ENCODE results near the gene E2F4. TPM values are rescaled to one million over a fixed set of nuclear protein-coding genes. Genes with fewer than 3 reads are reported as not detected.
A peak's percentile ranks its signal among the peaks of the same experiment; 100 is the strongest.

The E2F4 gene
- total and polyA plus RNA-seq, 2 experiments from 2014 or later: 70.4 to 72.4 TPM

GRCh38 chr16:67246081-67246755 is 54.3 kb downstream of the E2F4 start:
- Histone ChIP-seq H3K4me3 (peak overlapping the region; percentile 86), H2AFZ (peak overlapping the region; percentile 91), H3K27me3 (peaks cover 28% of the 10 kb centered on the region), H3K79me2 (peaks cover 16% of the 10 kb centered on the region), H3K4me2 (peak overlapping the region; percentile 99), H4K20me1 (ENCODE audit: insufficient read depth, poor library complexity, severe bottlenecking) (no peaks in the 10 kb centered on the region), H3K9me2 (replicated peaks; ENCODE audit: insufficient read depth) (no peaks in the 10 kb centered on the region), H3K27ac (peak overlapping the region; percentile 91), H3K9me3 (ENCODE audit: low read depth) (no peaks in the 10 kb centered on the region), H3K36me3 (replicated peaks; ENCODE audit: insufficient read depth, low read depth) (no peaks in the 10 kb centered on the region), H3K4me1 (ENCODE audit: insufficient read depth) (peaks cover 30% of the 10 kb centered on the region)
- DNase-seq (ENCODE audit: low spot score): peak; percentile 88
- 0% methylated on average over 25 of the region's 48 CpGs for WGBS (ENCODE audit: low lambda C conversion rate, missing lambda C conversion rate)
- TF ChIP-seq EZH2phosphoT487 (IDR thresholded peaks at IDR 0.05; ENCODE audit: low read depth, severe bottlenecking, unreplicated experiment) (no peak), CTCF (IDR thresholded peaks at IDR 0.05; ENCODE audit: poor library complexity) (peak; percentile 56)

- no peaks in the 10 kb centered on the region for H3K9me3 ChIP-seq (ENCODE audit: low read depth)
- WGBS (ENCODE audit: low lambda C conversion rate, missing lambda C conversion rate): 2% methylated on average over 23 of the region's 26 CpGs
- peaks cover 16% of the 10 kb centered on the region for H3K79me2 ChIP-seq
- no peaks in the 10 kb centered on the region for H3K36me3 ChIP-seq (replicated peaks; ENCODE audit: insufficient read depth, low read depth)
- H3K4me1 ChIP-seq (ENCODE audit: insufficient read depth): peaks cover 26% of the 10 kb centered on the region
- H4K20me1 ChIP-seq (ENCODE audit: insufficient read depth, poor library complexity, severe bottlenecking): no peaks in the 10 kb centered on the region
- H3K27ac ChIP-seq: peak overlapping the region; percentile 91
- H3K9me2 ChIP-seq (replicated peaks; ENCODE audit: insufficient read depth): no peaks in the 10 kb centered on the region
- H3K4me3 ChIP-seq: peak overlapping the region; percentile 86
- peak overlapping the region; percentile 99 for H3K4me2 ChIP-seq
- H3K27me3 ChIP-seq: peaks cover 28% of the 10 kb centered on the region
- TF ChIP-seq CTCF (IDR thresholded peaks at IDR 0.05; ENCODE audit: poor library complexity) (peak; percentile 22), EZH2 (IDR thresholded peaks at IDR 0.05; ENCODE audit: borderline replicate concordance) (no peak)
- H2AFZ ChIP-seq: peak overlapping the region; percentile 91
- DNase-seq (ENCODE audit: low spot score): peak; percentile 91
These were observed 54.8 kb downstream of the E2F4 start for GRCh38 chr16:67246756-67247191.

- peak; percentile 97 for DNase-seq (ENCODE audit: low spot score)
- no peaks in the 10 kb centered on the region for H4K20me1 ChIP-seq (ENCODE audit: insufficient read depth, poor library complexity, severe bottlenecking)
- no peaks in the 10 kb centered on the region for H3K36me3 ChIP-seq (replicated peaks; ENCODE audit: insufficient read depth, low read depth)
- peaks cover 28% of the 10 kb centered on the region for H3K27me3 ChIP-seq
- H3K79me2 ChIP-seq: peaks cover 13% of the 10 kb centered on the region
- peak within 1 kb of the TSS; percentile 86 for H3K4me3 ChIP-seq
- peak within 1 kb of the TSS; percentile 99 for H3K4me2 ChIP-seq
- H3K27ac ChIP-seq: peak within 1 kb of the TSS; percentile 91
- no peaks in the 10 kb centered on the region for H3K9me3 ChIP-seq (ENCODE audit: low read depth)
- H3K4me1 ChIP-seq (ENCODE audit: insufficient read depth): peaks cover 26% of the 10 kb centered on the region
- H2AFZ ChIP-seq: peak within 1 kb of the TSS; percentile 91
- no peaks in the 10 kb centered on the region for H3K9me2 ChIP-seq (replicated peaks; ENCODE audit: insufficient read depth)
- WGBS (ENCODE audit: low lambda C conversion rate, missing lambda C conversion rate): 2% methylated on average over 55 of the region's 60 CpGs
- TF ChIP-seq EZH2phosphoT487 (IDR thresholded peaks at IDR 0.05; ENCODE audit: low read depth, severe bottlenecking, unreplicated experiment) (no peak), EZH2 (IDR thresholded peaks at IDR 0.05; ENCODE audit: borderline replicate concordance) (no peak), CTCF (IDR thresholded peaks at IDR 0.05; ENCODE audit: poor library complexity) (no peak)
These were observed 55.5 kb downstream of the E2F4 start, which contains the start of gene FHOD1 for GRCh38 chr16:67247192-67248072. Gene FHOD1 (minus strand): TSS chr16:67247481. CDS start chr16:67247410, 71 bp downstream.
